Limb (tissue), 2 donors: ENCODE data around the gene RBX1.
"Not testable (repeated sequence)": the region's sequence is repeated elsewhere in the genome, so short reads cannot be mapped to it uniquely, and the experiment has no call there.

ENCODE experiments used
- DNase-seq, 2 donors: peaks; one replicate each; pipeline ENCODE4 v3.0.0-alpha.2; 2016; ENCODE audit errors: extremely low spot score in 2 of 2

The RBX1 gene

GRCh38 chr22:40972587-40972986 is 21.4 kb downstream of the RBX1 start:
- no peak for DNase-seq

GRCh38 chr22:40973144-40973543 is 22.0 kb downstream of the RBX1 start:
- DNase-seq, result no peak

- no peak for DNase-seq
Measured at GRCh38 chr22:40975366-40975765, 24.2 kb downstream of the RBX1 start.

- no peak for DNase-seq
Measured at GRCh38 chr22:40976866-40977700, 25.9 kb downstream of the RBX1 start.

- no peak for DNase-seq
Measured at GRCh38 chr22:40979198-40979597, 28.0 kb downstream of the RBX1 start.

- DNase-seq, result no peak
Measured at GRCh38 chr22:40979871-40980270, 28.7 kb downstream of the RBX1 start.

- no peak for DNase-seq
Measured at GRCh38 chr22:40982482-40983385, 31.6 kb downstream of the RBX1 start.

GRCh38 chr22:40991298-40991697 is 40.1 kb downstream of the RBX1 start:
- no peak for DNase-seq

GRCh38 chr22:40995821-40996220 is 44.6 kb downstream of the RBX1 start:
- DNase-seq, result no peak

- no peak for DNase-seq
Measured at GRCh38 chr22:40997520-40997919, 46.3 kb downstream of the RBX1 start.

GRCh38 chr22:41000040-41000565 is 48.9 kb downstream of the RBX1 start:
- no peak for DNase-seq

GRCh38 chr22:41000941-41001721 is 50.0 kb downstream of the RBX1 start:
- DNase-seq, result no peak

- peak in 1 of 2 donors; percentile 6 for DNase-seq
Measured at GRCh38 chr22:41001722-41002122, 50.5 kb downstream of the RBX1 start.

GRCh38 chr22:41002386-41002785 is 51.2 kb downstream of the RBX1 start:
- not testable (repeated sequence) for DNase-seq

- DNase-seq, result no peak
Measured at GRCh38 chr22:41003066-41003465, 51.9 kb downstream of the RBX1 start.

GRCh38 chr22:41003976-41004375 is 52.8 kb downstream of the RBX1 start:
- no peak for DNase-seq

GRCh38 chr22:41009222-41009948 is 58.2 kb downstream of the RBX1 start:
- DNase-seq, result no peak

GRCh38 chr22:41015003-41015402 is 63.8 kb downstream of the RBX1 start:
- no peak for DNase-seq

- DNase-seq, result no peak
Measured at GRCh38 chr22:41021061-41021612, 70.0 kb downstream of the RBX1 start.
